Loucy (cell line): Measurements from ENCODE around the gene CBX8.
A peak's percentile ranks its signal among the peaks of the same experiment; 100 is the strongest.

Experiments
- H2AFZ ChIP-seq: fragments of 200-600 bp; sonication (generic); 2 replicates; pipeline ENCODE4 v1.6.0; 2016; ENCODE audit warnings: antibody characterized with exemption, mild to moderate bottlenecking, low read length, moderate library complexity
- H3F3A ChIP-seq: fragments of 200-600 bp; 2 replicates; pipeline ENCODE4 v1.6.0; 2016; ENCODE audit warnings: antibody characterized with exemption, low read depth, mild to moderate bottlenecking
- H3K27me3 ChIP-seq: fragments of 200-600 bp; sonication (generic); 2 replicates; pipeline ENCODE4 v1.6.1; 2014; ENCODE audit warnings: low read length, mild to moderate bottlenecking; ENCODE audit not compliant: insufficient read depth, poor library complexity, severe bottlenecking
- H3K36me3 ChIP-seq: fragments of 200-600 bp; sonication (generic); 2 replicates; pipeline ENCODE4 v1.6.1; 2016; ENCODE audit warnings: low read length; ENCODE audit not compliant: insufficient read depth
- H3K4me1 ChIP-seq: fragments of 200-600 bp; sonication (generic); 2 replicates; pipeline ENCODE4 v1.5.1; 2014; ENCODE audit warnings: low read length, mild to moderate bottlenecking; ENCODE audit not compliant: insufficient read depth, poor library complexity, severe bottlenecking
- H3K4me2 ChIP-seq: fragments of 200-600 bp; sonication (generic); 2 replicates; pipeline ENCODE4 v1.6.0; 2014; ENCODE audit warnings: antibody characterized with exemption, low read length, low read depth, mild to moderate bottlenecking; ENCODE audit not compliant: poor library complexity, severe bottlenecking
- H3K4me3 ChIP-seq: fragments of 200-600 bp; sonication (generic); 2 replicates; pipeline ENCODE4 v1.5.1; 2014; ENCODE audit warnings: low read length, mild to moderate bottlenecking, mixed read lengths; ENCODE audit not compliant: poor library complexity, severe bottlenecking
- H3K79me2 ChIP-seq: fragments of 200-600 bp; sonication (generic); 2 replicates; pipeline ENCODE4 v1.6.1; 2014; ENCODE audit warnings: low read length; ENCODE audit not compliant: insufficient read depth
- H3K9ac ChIP-seq: fragments of 200-600 bp; sonication (generic); 2 replicates; pipeline ENCODE4 v1.6.0; 2014; ENCODE audit warnings: mild to moderate bottlenecking, low read depth, low read length, moderate library complexity; ENCODE audit not compliant: poor library complexity, severe bottlenecking
- H3K9me2 ChIP-seq: fragments of 200-600 bp; sonication (generic); replicated peaks from 2 replicates; pipeline ENCODE4 v1.6.1; 2016; ENCODE audit warnings: low read depth, low read length, mixed read lengths
- H3K9me3 ChIP-seq: fragments of 200-600 bp; sonication (generic); 2 replicates; pipeline ENCODE4 v1.6.1; 2014; ENCODE audit warnings: mild to moderate bottlenecking, antibody characterized with exemption, low read length, low read depth; ENCODE audit not compliant: insufficient read depth
- H4K20me1 ChIP-seq: fragments of 200-600 bp; sonication (generic); 2 replicates; pipeline ENCODE4 v1.6.0; 2014; ENCODE audit warnings: antibody characterized with exemption, low read length, mild to moderate bottlenecking; ENCODE audit not compliant: insufficient read depth, poor library complexity, severe bottlenecking
- CTCF ChIP-seq: fragments of 200-600 bp; sonication (generic); conservative IDR thresholded peaks from 2 replicates; pipeline ENCODE4 v1.5.1; 2014; ENCODE audit warnings: mild to moderate bottlenecking, antibody characterized with exemption, low read length
- EZH2phosphoT487 ChIP-seq: fragments of 200-600 bp; IDR thresholded peaks from 2 replicates; pipeline ENCODE4 v1.6.1; 2018; ENCODE audit warnings: antibody characterized with exemption, mild to moderate bottlenecking, moderate library complexity, borderline replicate concordance

The CBX8 gene

GRCh38 chr17:79803421-79803996 is 6.6 kb upstream of the CBX8 start:
- Histone ChIP-seq H3K9me3 (no peaks in the 10 kb centered on the region), H3K79me2 (peaks cover 55% of the 10 kb centered on the region), H3K4me3 (peak overlapping the region; percentile 72), H3K36me3 (no peaks in the 10 kb centered on the region), H3K4me2 (peak overlapping the region; percentile 94), H3K4me1 (peaks cover 73% of the 10 kb centered on the region), H2AFZ (0 out of 2 replicates have a peak overlapping the region, but pooled peaks have one; percentile 30), H4K20me1 (no peaks in the 10 kb centered on the region), H3K27me3 (no peaks in the 10 kb centered on the region), H3K9me2 (no peaks in the 10 kb centered on the region), H3F3A (0 out of 2 replicates have a peak, but pooled peaks cover 6% of the 10 kb centered on the region), H3K9ac (peak overlapping the region; percentile 86)
- no peak for TF ChIP-seq CTCF
- TF ChIP-seq EZH2phosphoT487: no peak

- Histone ChIP-seq H2AFZ (no peak overlapping the region), H3K4me1 (peaks cover 71% of the 10 kb centered on the region), H3K4me2 (peak overlapping the region; percentile 94), H3K9ac (peak overlapping the region; percentile 86), H3K9me2 (no peaks in the 10 kb centered on the region), H3K36me3 (no peaks in the 10 kb centered on the region), H3K9me3 (no peaks in the 10 kb centered on the region), H3F3A (0 out of 2 replicates have a peak, but pooled peaks cover 5% of the 10 kb centered on the region), H3K79me2 (peaks cover 60% of the 10 kb centered on the region), H3K4me3 (peak overlapping the region; percentile 72), H4K20me1 (no peaks in the 10 kb centered on the region), H3K27me3 (no peaks in the 10 kb centered on the region)
- TF ChIP-seq CTCF (no peak), EZH2phosphoT487 (no peak)
These were observed 6.0 kb upstream of the CBX8 start for GRCh38 chr17:79802736-79803420.

GRCh38 chr17:79802039-79802735 is 5.3 kb upstream of the CBX8 start:
- H3K27me3 ChIP-seq: no peaks in the 10 kb centered on the region
- peak overlapping the region; percentile 94 for H3K4me2 ChIP-seq
- H3K9ac ChIP-seq: peak overlapping the region; percentile 86
- H3F3A ChIP-seq: no peaks in the 10 kb centered on the region
- no peaks in the 10 kb centered on the region for H3K9me3 ChIP-seq
- peaks cover 66% of the 10 kb centered on the region for H3K4me1 ChIP-seq
- no peaks in the 10 kb centered on the region for H3K36me3 ChIP-seq
- no peak for TF ChIP-seq CTCF
- H3K79me2 ChIP-seq: peaks cover 60% of the 10 kb centered on the region
- no peak overlapping the region for H2AFZ ChIP-seq
- H3K9me2 ChIP-seq: no peaks in the 10 kb centered on the region
- H4K20me1 ChIP-seq: no peaks in the 10 kb centered on the region
- peak overlapping the region; percentile 72 for H3K4me3 ChIP-seq
